ENCODE results near the gene PRDM16.

Gene PRDM16

DNA sequence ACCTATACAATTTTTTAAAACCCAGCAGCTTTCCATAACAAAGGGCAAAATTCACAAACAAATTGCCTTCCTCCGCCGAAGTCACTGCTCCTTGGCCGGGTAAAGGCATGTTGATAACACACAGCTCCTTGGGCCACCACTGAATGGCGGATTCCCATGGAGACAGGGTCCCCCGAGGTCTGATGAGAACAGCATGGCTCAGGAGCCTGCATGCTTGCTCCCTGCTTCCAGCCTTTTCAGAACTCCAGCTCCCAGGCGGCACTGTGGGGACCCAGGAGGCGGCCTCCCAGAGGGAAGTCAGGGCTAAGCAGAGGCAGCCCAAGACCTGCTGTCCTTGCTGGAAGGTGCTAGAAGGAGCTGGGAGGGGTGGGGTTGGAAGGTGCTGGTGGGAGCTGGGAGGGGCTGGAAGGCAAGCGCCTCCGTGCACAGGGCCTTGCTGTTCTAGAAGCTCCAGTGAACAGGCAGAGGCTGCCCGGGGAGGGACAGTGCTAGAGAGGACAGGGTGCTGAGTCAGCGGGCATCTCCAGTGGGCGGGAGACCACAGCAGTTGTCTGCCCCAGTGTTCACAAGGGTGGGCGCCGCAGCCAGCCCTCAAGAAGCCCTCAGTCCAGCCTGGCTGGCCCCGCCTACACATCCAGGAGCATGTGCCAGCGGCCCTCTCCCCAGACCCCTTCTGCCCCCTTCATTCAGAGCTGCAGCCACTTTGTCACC lies 35.1 kb downstream of the PRDM16 start:
- DNase-seq (ENCODE audit: low spot score), result no peak

DNA sequence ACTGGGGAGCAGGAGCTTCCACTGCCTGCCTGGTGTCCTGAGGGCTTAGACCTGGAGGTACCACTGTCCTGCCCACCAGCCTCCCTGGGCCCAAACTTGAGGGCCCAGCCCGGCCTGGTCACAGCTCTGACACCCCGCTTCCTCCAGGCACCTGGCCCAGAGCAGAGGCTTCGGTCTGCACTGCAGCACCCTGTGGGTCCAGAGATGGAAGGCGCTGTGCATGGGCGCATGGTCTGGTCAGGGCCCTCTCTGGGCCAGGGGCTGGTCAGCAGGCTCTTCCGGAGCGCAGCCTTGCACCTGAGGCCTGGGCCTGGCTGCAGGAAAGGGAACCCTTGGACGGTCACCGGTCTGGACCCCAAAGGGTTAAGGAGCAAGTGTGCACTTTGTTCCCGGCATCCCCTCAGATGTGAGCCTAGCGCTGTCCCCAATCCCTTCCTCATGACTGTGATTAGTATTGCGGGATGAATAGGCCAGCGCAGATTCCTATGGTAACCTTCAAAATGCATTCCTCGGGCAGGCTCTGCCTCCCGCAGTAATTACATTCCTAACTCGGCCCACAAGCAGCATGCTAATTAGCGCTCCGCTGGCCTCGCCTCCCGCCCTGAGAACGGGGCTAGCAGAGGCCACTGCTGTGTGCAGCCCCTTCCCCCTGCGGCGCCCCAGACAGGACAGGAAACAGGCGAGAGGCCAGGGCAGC lies 36.3 kb downstream of the PRDM16 start:
- no peak for DNase-seq (ENCODE audit: low spot score)

DNA sequence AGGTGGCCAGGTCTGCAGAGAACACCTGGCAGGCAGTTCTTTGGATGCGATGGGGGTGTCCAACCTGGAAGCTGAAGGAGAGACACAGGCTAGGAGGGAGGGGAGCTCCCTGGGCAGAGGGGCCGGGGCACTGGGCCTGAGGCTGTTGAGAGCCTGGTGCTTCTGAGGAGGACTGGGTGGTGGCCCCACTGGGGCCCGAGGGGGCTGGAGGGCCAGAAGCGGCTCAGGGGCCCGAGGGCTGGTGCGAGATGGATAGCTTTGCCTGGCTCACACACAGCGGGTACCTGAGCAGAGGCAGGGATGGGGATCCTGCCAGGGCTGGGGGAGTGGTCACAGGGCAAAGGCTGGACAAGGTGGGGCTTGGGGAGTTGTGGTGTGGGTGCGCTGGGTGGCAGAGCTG lies 37.2 kb downstream of the PRDM16 start:
- DNase-seq (ENCODE audit: low spot score), result no peak

GRCh38 chr1:3107201-3107600 lies 38.2 kb downstream of the PRDM16 start:
- no peak for DNase-seq (ENCODE audit: low spot score)

DNA sequence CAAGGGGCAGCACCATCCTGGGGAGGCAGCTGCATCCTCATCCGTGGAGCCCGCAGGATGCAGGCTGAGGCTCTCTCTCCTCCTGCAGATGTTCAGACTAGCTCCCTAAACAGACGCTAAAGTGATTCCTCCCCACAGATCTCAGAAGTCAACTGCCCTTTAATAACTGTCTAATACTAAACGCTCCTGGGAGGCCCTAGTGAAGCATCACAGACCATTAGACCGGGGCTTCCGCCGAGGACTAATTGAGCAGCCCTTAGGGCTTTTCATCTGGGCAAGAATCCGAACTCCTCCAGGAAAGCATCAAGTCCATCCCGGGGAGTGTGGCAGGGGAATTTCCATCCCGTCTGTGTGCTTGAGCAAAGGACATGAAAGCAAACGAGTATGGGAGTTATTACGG lies 40.4 kb downstream of the PRDM16 start:
- no peak for DNase-seq (ENCODE audit: low spot score)

GRCh38 chr1:3111348-3112021 lies 42.5 kb downstream of the PRDM16 start:
- no peak for DNase-seq (ENCODE audit: low spot score)

- no peak for DNase-seq (ENCODE audit: low spot score)
Measured at GRCh38 chr1:3112526-3112925, 43.5 kb downstream of the PRDM16 start.

DNA sequence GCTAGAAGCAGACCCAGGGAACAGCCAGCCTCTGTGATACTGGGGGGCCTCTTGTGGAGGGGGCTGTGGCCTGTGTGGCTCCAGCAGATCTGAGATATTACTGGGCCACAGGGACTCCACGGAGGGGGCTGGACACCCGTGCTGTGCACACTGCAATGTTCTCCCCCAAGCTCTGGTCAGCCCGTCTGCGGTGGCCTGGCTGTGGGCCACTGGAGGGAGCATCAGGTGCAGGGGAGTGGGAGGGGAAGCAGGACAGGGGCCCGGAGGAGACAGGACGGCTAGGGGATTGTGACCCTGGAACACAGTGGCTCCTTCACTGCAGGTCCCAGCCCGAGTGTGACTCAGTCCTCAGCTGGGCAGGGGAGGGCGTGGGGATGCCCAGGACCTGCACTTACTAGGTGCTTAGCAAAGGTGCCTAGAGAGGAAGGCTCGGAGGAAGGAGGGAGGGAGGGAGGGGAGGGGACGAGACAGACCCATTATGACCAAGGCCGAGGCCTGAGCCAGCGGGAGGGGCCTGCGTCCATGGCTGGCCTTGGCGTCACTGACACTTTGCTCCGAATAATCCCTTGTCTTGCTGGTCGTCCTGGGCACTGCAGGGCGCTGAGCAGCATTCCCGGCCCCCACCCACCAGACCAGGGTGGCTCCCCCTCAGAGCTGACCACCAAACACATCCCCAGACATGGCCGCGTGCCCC lies 44.2 kb downstream of the PRDM16 start:
- no peak for DNase-seq (ENCODE audit: low spot score)

- DNase-seq (ENCODE audit: low spot score), result no peak
Measured at GRCh38 chr1:3113741-3114056, 44.7 kb downstream of the PRDM16 start.

- DNase-seq (ENCODE audit: low spot score), result no peak
Measured at GRCh38 chr1:3114131-3114744, 45.2 kb downstream of the PRDM16 start.

- no peak for DNase-seq (ENCODE audit: low spot score)
Measured at GRCh38 chr1:3114846-3115245, 45.8 kb downstream of the PRDM16 start.

- no peak for DNase-seq (ENCODE audit: low spot score)
Measured at GRCh38 chr1:3115275-3116149, 46.5 kb downstream of the PRDM16 start.

- DNase-seq (ENCODE audit: low spot score), result no peak
Measured at GRCh38 chr1:3116150-3116510, 47.1 kb downstream of the PRDM16 start.

DNA sequence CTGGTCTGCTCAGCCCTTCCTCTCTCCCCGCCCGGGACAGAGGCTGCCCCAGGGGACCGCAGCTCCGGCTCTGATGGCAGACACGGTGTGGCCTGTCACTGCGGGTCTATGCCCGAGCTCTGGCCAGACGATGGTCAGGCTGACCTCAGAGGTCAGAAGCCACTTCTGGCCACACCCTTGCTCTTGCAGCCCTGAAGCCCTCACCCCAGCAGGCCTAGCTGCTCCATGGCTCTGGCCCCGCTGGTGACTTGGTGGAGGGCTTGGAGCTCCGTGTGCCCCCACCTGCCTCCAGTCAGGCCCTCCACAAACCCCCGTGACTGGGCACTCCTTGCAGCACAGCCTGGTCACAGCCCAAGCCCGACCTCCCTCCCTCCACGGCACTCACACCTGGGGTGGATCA lies 47.6 kb downstream of the PRDM16 start:
- no peak for DNase-seq (ENCODE audit: low spot score)

DNA sequence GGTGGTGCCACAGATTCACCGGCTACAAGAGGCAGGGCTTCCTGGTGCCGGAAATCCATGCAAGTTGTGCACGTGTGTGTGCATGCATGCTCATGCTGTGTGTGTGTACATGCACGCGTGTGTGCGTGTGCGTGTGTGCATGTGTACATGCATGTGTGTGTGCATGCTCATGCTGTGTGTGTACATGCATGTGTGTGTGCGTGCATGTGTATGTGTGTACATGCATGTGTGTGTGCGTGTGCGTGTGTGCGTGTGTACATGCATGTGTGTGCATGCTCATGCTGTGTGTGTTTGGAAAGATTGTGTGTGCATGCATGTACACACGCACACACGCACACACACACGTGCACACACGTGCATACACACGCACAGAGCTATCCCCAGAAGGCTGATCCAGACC lies 48.9 kb downstream of the PRDM16 start:
- no peak for DNase-seq (ENCODE audit: low spot score)

- DNase-seq (ENCODE audit: low spot score), result no peak
Measured at GRCh38 chr1:3119061-3119460, 50.1 kb downstream of the PRDM16 start.

GRCh38 chr1:3119725-3120124 lies 50.7 kb downstream of the PRDM16 start:
- DNase-seq (ENCODE audit: low spot score), result no peak

- no peak for DNase-seq (ENCODE audit: low spot score)
Measured at GRCh38 chr1:3120140-3120539, 51.1 kb downstream of the PRDM16 start.

DNA sequence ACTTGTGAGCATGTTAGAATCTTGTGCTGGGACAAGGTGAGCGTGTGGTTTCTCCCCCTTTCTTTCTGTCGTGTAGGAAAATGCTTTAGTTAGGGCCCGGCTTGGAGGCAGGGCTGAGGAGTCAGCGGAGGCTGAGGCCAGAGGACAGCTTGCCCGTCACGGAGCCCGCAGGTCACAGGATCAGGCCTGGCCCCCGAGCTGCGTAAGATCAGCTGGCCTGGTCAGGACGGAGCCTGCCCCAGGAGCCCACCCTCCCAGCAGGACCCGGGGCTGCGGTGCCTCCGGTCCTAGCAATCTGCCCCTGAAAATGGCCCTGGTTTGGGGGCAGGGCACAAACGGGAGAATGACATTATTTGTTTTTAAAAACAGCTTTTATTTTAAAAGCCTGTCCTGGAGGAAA lies 52.0 kb downstream of the PRDM16 start:
- DNase-seq (ENCODE audit: low spot score), result no peak

DNA sequence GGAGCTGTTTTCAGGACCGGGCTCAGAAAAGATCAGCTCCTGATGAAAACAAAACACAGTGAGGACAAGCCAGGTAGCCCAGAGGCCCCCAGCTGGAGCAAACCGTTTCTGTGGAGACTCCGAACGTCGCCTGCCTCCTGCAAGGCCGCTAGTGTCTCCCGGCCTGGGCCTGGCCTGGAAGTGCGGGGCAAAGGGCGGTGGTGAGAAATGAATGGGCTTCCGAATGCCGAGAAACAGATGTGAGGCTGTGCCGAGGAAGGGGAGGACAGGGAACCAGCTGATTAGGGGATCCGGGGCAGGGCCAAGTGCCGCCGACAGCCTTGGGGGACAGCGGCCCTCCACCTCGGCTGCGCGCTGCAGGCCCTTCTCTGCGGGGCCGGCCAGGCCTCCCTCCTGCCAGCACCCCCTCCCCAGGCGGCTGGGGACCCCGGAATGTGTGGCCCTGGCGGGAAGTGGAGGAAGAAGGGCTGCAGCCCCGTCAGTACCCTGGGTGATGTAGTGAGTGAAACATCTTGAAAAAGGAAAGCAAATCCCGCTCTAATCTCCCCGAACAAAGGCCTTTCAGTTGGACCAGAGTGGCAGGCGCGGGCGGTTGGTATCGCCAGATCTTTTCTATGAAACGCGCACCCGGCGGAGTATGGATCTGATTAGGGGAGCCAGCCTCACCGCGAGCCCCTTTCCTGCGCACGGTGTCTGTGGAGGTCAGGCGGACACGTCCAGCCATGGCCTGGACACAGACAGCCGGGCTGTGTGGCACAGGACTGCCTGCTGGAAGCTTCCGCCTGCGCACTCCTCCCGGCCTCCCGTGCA lies 52.6 kb downstream of the PRDM16 start:
- no peak for DNase-seq (ENCODE audit: low spot score)

DNA sequence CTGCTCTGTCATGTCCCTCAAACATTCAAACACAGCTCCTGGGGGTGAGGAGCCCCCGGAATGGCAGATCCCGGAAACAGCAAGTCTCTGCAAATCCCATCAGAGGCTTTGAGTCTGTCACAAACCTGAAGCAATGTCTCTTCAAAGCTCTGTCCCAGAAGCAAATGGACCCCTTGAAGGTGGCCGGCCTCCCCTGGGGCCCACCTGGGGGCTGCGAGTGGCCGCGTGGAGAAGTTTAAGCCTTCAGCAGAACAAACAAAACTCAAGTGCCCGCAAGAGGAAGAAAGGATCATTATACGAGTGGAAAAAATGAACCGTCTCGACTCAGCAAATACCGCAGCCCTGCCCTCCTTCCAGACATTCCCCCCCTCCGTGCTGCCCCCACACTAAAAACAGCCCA lies 53.3 kb downstream of the PRDM16 start:
- no peak for DNase-seq (ENCODE audit: low spot score)
